ENCODE measurements around the gene HSPA12A.

Gene HSPA12A

DNA sequence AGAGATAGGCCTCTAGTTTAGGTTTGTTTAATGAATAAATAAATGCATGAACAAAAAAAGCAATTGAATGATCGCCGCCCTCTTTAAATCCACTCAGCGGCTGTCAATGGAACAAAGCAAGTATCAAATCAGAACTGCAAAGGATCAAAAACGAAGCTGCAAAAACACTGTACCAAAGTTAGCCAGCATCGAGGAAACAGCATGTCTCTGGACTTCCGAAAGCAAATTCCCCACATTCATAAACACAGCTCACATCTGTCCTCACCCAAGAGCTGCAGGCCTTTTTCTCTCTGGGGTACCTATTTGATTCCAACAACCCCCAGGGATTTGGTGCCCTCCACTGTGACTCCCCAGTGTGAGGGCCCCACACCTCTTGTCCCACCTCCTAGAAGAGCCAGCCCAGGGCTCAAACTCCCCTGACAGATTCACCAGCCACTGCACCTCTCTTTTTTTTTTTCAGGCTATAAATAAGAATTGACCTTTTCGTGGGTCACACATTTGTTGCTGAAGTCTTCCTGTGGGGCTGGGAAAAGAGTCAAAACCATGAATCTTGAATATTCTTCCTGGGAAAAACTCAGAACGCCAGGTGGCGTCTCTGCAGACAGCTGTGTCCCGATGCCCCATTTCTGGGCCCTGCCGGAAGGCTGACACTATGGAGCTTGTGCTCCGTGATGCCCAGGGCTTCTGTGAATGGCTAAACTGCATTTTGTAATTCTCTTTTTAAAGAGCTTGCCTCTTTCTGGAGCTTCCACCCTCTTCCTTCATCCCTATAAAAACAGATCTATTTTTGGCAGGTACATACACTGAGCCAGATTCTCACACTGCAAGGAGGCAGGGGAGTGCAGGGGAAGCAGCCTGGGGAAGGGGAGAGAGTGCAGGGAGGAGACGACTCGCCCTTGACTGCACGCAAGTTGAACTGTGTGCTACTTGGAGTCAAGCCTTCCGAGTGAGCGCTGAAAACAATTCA lies 51.7 kb downstream of the HSPA12A start:
- DNase-seq (ENCODE audit: low read depth in 2 of 2), result no peak

DNA sequence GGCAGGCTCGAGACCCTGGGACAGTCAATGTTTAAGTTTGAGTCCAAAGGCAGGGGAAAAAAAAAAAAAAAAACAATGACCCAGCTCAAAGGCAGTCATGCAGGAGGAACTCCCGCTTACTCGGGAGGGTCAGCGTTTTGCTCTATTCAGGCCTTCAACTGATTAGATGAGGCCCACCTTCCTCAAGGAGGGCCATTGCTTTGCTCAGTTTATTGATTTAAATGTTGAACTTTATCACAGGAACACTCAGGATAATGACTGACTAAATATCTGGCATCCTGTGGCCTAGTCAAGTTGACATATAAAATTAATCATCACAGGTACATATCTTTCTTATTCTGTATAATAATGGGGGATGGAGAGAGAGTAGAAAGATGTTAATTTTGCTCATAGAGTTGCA lies 52.6 kb downstream of the HSPA12A start:
- DNase-seq (ENCODE audit: low read depth in 2 of 2), result no peak

DNA sequence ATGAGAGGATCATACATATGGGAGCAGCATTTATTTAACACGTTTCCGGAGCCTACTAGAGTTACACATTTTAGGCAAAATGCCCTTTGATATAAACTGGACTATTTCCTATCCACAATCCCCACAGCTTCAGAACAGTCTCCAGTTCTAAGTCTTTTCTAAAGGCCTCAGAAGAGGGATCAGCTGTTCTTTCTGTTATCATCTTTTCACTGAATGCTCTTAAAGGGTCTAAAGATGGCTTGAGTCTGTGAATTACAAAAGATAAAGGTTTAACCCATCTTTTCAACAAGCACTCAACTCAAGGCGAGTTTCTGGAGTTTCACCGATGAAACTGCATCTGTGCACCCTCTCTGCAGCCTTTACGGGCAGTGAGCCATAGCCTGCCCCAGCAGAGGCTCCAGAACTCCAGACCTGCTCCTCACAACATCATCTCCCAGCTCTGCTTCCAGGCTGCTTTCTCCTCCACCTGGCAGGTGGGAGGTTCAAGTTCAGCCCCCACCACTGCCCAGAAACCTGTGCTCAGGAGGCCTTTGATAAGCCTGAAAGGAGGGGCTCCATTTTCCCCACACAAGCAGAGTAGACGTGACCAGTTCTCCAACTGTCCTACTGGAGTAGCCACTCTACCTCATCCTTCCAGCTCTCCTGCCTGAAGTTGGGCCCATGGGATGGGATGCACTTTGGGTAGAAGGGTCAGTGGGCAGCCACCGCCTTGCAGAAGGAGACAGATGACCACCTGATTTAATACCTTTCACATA lies 53.4 kb downstream of the HSPA12A start:
- no peak for DNase-seq (ENCODE audit: low read depth in 2 of 2)

DNA sequence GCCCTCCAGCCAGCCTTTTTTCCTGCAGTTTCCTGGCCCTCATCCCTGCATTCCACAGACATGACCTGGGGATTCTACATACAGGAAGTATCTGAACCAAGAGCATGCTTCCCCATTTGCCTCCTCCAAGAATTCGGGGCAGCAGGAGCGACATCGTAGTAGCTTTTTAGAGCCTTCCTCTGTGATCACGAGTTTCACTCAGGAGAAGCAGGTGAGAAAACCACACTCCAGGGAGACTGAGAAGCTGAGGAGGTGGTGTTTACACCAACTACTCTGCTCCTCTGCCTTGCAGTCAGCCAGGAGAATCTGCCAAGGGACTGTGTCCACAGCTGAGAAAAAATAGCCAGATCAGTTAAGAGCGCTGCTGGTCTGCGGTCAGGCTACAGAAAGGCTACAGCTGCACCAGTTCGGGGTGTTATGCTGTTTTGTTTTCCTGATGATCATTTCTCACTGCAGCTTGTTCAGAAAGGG lies 54.1 kb downstream of the HSPA12A start:
- no peak for DNase-seq (ENCODE audit: low read depth in 2 of 2)

DNA sequence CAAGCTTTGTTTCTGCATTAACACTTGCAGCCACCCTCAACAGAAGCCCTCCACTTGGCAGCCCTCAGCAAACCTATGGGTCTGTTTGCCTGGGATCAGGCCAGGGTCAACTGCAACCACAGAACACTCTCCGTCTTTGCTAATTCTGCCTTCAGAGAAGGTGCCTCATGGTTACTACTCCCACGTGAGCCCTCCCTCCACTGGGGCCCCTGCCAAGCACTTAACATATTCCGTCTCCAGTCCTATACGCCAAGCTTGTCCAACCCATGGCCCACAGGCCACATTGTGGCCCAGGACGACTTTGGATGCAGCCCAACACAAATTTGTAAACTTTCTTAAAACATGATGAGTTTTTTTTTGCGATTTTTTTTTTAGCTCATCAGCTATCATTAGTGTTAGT lies 54.7 kb downstream of the HSPA12A start:
- no peak for DNase-seq (ENCODE audit: low read depth in 2 of 2)

DNA sequence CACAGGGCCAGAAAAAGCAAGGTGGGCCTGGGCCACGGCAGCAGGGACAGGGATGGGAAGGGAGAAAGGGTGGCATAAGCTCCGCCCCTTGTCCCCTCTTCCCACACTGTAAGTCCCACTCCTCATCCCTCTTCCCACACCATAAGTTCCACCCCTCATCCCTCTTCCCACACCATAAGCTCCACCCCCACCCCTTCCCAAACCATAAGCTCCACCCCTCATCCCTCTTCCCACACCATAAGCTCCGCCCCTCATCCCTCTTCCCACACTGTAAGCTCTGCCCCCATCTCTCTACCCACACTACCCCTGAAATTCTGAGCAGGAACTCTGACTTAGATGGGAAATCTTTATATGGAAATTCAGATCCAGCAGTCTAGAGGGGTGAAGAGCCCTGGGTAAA lies 55.7 kb downstream of the HSPA12A start:
- DNase-seq (ENCODE audit: low read depth in 2 of 2), result no peak

DNA sequence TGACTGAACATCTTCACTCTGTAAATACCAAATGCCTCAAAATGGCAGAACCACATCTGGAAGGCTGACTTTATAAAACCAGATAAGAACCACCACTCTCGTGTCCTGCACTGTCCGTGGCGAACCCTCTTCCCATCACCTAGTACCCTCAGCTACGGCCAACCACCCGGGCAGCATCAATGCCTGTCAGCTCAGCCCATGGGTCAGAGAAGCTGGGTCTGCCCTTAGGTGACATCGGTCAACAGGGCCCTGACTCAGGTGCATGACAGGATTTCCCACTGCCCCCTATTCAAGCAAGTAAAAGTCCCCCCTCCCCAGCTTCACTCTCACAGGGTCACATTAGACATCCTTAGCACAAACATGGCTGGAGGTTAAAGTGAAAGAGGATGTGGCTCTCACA lies 56.6 kb downstream of the HSPA12A start:
- DNase-seq (ENCODE audit: low read depth in 2 of 2), result no peak

DNA sequence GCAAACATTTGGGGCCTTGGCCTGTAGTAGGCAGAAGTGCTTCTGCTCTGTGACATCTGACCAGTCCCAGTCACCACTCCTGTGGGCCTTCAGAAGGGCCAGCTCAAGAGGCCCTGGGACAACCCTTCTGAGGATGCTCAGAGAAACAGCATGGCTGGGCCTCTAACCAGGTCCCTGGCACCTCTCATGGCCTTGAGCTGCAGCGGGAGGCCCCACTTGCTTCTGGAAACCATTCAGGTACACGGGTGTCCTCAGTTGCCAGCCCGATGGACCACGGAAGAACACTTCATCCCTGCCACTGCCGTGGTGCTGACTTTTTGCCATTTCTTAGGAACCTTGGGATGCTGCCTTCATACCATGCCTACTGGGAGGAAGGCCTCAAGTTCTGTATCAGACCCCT lies 57.6 kb downstream of the HSPA12A start:
- no peak for DNase-seq (ENCODE audit: low read depth in 2 of 2)

DNA sequence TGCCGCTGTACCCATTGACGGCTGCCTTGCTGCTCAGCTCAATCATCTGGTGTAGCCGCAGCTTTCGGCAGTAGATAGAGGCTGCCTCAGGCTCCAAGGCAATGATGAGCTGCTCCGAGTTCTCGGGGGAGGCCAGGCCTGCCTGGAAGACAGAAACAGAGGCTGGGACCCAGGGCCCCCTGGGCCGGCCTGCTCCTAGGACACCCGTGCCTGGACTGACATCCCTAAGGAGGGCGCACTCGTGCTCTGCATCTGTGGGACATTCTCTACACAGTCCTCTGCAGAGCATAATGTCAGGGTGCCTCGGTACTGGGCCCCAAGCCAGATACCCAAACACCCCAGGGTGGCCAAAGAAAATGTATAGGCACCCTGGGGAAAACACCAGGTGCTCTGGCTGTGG lies 58.5 kb downstream of the HSPA12A start:
- DNase-seq (ENCODE audit: low read depth in 2 of 2), result no peak

DNA sequence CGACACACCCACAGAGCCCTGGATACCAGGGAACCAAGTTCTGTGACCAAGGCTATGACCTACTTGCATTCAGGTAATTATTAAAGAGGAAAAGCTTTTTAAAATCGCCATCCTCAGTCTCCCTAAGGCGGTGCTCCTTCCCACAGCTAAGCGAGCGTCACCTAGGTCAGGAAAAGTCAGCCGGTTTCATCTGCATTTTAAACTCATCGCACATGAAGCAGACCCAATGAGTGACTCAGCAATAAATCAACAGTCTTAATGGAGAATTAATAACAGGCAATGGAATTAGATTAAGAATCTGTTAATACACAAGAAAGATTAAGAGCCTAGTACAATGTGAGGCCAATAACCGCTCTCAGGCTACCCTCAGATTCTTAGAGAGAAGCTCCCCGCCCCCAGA lies 59.2 kb downstream of the HSPA12A start:
- DNase-seq (ENCODE audit: low read depth in 2 of 2), result no peak

DNA sequence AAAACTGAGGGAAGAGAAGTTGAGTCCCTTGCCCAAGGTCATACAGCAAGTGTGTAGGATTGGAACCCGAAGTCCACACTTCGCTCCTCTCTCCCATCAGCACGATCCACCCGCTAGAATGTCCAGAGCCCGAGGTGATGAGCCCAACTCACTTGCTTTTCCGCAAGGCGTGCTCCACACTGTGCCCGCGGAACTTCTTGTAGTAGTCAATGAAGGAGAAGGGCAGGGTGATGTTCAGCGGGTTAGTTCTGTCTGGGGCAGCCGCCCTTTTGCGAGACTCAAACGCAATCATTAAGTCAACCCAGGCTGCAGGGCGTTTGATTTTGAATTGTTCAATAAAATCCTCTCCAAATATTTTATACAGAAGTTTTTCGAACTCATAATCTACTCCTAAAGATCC lies 63.0 kb downstream of the HSPA12A start:
- DNase-seq (ENCODE audit: low read depth in 2 of 2), result no peak

DNA sequence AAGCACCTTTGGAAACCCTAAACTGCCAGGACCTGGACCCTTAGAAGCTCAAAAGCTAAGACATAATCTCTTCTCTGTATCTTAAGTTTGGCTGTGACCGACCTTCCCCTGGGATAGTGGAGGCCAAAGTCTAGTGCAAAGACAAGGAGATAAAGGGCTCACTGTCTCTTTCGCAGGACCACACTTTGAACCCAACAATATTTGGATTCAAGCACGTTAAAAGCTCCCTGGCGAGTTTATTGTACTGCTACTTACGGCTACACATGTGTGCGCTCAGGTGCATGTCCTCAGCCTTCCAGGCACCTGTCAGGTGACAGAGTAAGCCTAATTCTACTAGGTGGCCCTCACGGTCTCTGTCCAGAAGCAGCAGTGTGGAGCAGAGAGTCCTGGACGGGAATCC lies 65.7 kb downstream of the HSPA12A start:
- no peak for DNase-seq (ENCODE audit: low read depth in 2 of 2)

DNA sequence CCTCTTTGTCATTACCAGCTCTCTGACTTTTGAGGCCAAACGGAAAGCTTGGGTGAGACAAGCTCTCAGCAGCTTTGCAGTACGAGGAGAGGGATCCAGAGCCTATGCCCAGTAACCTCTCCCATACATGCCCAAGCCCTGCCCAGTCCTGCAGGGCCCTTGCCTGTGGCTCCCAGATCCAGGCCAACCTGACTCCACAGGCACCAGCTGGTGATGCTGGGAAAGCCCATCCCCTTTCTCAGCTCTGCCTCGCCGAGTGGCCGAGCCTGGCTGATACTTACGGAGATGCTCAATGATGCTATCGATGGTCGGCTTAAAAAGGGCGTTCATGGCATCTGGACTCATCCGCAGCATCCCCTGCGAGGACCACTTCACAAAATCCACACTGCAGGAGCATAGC lies 66.2 kb downstream of the HSPA12A start:
- no peak for DNase-seq (ENCODE audit: low read depth in 2 of 2)

DNA sequence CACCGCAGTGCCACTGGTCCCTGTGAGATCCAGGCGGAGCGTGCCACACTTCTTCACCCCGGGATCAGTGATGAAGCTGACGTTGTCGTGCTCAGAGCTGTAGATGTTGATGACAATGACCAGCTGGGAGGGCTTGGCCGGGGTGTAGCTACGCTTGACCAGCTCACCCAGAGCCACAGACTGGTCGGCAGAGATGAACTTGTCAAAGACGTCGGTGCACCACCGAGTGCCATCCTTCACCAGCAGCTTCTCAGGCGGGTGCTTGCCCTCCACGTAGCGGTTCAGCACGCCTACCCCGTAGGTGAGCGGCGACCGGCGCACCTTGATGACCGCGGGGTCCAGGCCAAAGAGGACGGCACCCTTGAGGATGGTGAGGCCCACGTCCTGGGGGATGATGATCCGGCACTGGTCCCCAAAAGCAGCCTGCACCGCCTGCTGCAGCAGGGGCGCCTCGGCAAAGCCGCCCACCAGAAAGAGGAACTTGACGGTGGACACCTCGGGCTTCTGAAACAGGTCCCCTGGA lies 67.4 kb downstream of the HSPA12A start:
- DNase-seq (ENCODE audit: low read depth in 2 of 2), result no peak

DNA sequence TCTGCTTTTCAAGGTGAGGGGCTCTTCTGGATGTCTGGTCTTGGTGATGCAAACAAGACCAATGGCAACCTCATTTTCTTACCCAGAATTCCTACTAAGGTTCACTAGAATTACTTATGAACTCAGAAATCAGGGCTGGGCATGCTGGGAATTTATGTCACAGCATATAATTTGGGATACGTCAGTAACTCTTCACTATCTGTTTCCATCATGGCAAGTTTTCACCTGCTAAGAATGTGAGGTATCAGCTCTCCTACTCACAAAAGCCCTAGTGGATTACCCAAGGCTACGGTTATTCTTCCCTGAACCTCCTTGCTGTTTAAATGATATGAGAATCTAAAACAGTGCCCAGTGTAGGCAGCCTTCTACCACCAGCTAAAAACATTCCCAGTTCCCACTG lies 68.5 kb downstream of the HSPA12A start:
- no peak for DNase-seq (ENCODE audit: low read depth in 2 of 2)

DNA sequence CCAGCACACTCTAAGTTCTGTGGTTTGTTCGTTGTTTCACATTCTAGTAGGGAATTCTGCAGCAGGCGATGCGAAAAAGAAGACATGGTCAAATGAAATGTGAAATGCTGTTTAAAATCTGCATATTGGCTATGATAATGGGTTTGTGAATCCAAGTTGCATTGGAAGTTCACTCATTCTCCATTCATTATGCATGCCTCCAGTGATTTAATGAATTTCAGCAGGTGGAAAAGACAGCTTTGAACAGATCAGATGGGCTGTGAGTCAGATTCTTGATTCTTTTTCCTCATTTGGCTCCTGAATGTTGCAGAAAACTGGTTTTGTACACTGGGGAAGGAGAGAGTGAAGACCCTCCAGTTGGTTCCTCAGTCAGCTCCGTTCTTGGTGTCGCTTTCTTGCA lies 69.5 kb downstream of the HSPA12A start:
- no peak for DNase-seq (ENCODE audit: low read depth in 2 of 2)

DNA sequence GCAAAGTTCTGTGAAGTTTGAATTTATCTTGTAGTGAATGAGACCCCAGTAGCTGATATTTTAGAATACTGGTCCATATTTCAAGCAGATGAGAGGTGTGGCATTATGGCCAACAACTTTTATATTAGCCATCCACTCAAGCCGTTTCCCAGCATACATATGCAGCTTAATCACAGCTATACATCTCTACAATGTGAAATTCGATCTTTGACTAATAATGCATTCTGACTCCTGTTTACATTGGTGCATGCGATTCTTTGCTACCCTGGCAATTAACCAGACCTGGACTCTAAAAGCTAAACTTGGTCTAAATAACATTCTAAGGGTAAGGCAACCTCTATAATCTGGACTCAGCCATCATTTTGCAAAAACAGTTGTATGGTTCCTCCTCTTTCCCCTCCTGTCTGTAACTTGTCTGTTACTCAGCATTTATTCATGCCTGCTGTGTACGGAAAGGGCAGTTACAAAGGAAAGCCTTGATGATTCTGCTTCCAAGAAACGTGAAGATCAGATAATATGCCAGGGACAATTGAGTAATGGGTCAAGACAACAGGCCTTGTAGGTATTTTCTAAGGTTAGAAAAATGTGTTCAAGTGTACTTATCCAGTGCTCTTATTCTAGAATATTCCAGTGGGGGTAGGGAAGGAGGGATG lies 71.0 kb downstream of the HSPA12A start:
- no peak for DNase-seq (ENCODE audit: low read depth in 2 of 2)

DNA sequence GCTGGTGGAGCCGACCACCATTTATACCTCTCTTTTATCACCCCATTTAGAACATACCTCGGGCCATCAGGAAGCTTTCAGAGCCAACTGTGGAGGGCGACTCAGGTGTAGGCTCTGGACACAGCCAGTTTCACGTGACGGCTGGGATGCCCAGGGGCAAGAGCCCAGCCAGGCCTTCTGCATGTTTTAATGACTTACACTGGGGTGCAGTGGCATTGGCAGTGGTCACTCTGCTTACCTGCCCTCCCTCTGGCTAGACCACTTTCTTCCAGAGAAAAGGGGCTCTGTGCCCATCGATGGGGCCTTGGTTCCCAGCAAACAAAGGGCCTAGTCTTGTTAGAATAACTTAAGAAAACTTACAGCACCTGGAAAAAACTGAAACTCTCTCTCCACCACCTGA lies 71.7 kb downstream of the HSPA12A start:
- DNase-seq (ENCODE audit: low read depth in 2 of 2), result no peak

DNA sequence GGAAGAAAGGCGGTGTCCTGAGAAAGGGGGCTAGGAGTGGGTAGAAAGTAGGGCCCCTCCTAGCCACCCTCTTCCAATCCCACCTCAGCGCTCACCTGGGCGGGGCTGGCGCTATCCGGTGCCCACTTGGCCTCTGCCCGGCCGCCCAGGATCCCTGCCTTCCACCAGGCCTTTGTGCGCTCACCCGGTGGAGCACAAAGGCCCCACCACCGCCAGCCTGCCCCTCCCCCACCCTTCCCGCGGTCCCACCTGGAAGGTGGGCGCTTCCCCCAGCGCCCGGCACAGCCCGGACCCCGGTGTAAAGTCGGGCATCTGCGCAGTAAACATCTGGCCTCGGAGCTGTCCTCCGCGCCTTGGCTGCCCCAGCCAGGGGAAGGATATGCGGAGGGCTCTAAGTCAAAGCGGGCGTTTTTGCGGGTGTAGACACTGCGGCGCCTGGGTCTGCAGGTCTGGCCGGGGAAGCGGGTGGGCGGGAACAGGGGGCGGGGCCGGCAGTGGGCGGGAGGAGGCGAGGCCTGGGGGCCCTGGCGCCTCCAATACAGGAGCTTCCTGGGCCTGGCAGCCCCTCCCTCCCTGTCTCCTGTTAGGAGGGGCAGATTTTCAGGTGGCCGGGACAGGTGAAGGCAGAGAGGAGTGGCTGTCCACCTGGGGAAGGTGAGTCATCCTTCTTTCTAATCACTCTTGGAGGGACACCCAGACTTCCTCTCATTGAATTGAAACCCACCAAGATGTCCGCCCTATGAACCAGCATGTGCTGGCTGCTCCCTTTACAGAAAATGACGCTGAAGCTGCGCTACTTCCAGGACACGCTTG lies 72.3 kb downstream of the HSPA12A start:
- no peak for DNase-seq (ENCODE audit: low read depth in 2 of 2)

DNA sequence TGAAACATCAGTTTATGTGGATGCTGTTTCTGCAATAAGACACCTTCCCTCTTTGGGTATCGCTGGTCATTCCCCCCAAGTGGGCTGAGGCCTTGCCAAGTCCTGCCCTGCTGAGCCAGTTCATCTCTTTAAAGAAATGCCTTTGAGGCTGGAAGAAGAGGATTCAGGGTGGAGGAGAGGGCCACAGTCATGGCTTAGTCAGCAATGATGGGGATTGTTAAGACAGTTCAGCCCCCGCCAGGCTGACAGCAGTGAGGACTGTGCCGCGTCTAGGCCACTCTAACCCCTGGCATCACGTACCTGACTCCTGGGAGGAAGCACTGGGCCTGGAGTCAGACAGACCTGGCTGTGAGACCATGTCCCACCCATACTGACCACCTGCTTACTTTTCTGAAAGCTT lies 73.3 kb downstream of the HSPA12A start:
- DNase-seq (ENCODE audit: low read depth in 2 of 2), result no peak

DNA sequence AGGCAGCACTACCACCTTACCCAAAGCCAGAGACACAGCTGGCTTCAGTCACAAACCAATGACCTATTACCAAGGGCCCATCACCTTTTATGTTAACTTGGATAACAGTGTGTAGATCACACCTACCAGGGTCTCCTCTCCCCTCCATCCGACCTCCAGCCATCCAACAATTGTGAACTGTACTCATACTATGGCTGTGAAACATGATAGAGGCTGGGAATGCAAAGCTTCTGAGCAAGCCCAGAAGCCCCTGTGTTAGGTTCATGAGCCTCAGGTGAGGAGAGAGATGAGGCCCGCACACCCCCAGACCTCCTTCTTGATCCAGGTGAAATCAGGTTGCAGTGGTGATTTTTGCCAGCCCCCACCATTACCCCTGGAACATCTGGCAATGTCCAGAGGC lies 73.9 kb downstream of the HSPA12A start:
- no peak for DNase-seq (ENCODE audit: low read depth in 2 of 2)

Measured in activated CD8-positive, alpha-beta memory T cell treated with anti-CD3 and anti-CD28 coated beads for 4 hours (primary cell).